UCSD-AML1 (cell line): ENCODE results near the gene WFDC1.

Source experiments
- DNase-seq: peaks from one replicate; lab custom pipeline; 2025; ENCODE audit not compliant: unreplicated experiment; lab: John Stamatoyannopoulos, UW

The WFDC1 gene

GRCh38 chr16:84302111-84302954, 7.7 kb downstream of the WFDC1 start:
- DNase-seq = no peak

GRCh38 chr16:84303023-84303422, 8.3 kb downstream of the WFDC1 start:
- DNase-seq = no peak

GRCh38 chr16:84303516-84303915, 8.8 kb downstream of the WFDC1 start:
- DNase-seq = no peak

- DNase-seq = no peak
These were observed 11.9 kb downstream of the WFDC1 start for GRCh38 chr16:84306564-84306963.

GRCh38 chr16:84307209-84307954, 12.7 kb downstream of the WFDC1 start:
- DNase-seq = no peak

- peak; percentile 77 for DNase-seq
These were observed 13.4 kb downstream of the WFDC1 start for GRCh38 chr16:84308120-84308519.

GRCh38 chr16:84310642-84311041, 16.0 kb downstream of the WFDC1 start:
- no peak for DNase-seq

GRCh38 chr16:84312783-84313382, 18.2 kb downstream of the WFDC1 start:
- no peak for DNase-seq

- no peak for DNase-seq
These were observed 19.2 kb downstream of the WFDC1 start for GRCh38 chr16:84313921-84314320.

GRCh38 chr16:84314373-84314772, 19.7 kb downstream of the WFDC1 start:
- DNase-seq = no peak

GRCh38 chr16:84314814-84315213, 20.1 kb downstream of the WFDC1 start:
- no peak for DNase-seq

- DNase-seq = no peak
These were observed 20.7 kb downstream of the WFDC1 start for GRCh38 chr16:84315422-84315821.

GRCh38 chr16:84318091-84318975, 23.7 kb downstream of the WFDC1 start:
- DNase-seq = no peak

GRCh38 chr16:84319146-84319760, 24.6 kb downstream of the WFDC1 start:
- DNase-seq = no peak

GRCh38 chr16:84320511-84320910, 25.8 kb downstream of the WFDC1 start:
- DNase-seq = no peak

GRCh38 chr16:84321932-84322331, 27.3 kb downstream of the WFDC1 start:
- no peak for DNase-seq

GRCh38 chr16:84322749-84323148, 28.1 kb downstream of the WFDC1 start:
- DNase-seq = no peak

GRCh38 chr16:84323606-84324005, 28.9 kb downstream of the WFDC1 start:
- no peak for DNase-seq

GRCh38 chr16:84324434-84325262, 30.0 kb downstream of the WFDC1 start:
- DNase-seq = no peak

- DNase-seq = no peak
These were observed 31.9 kb downstream of the WFDC1 start for GRCh38 chr16:84326545-84326944.
